GM19351 (cell line): Measurements from ENCODE around the gene NDUFS4.
"Not testable (repeated sequence)": the region's sequence is repeated elsewhere in the genome, so short reads cannot be mapped to it uniquely, and the experiment has no call there.

Experiments
- ATAC-seq: cut with Tn5 transposase; IDR thresholded peaks from one replicate; pipeline ENCODE4 v1.9.1; 2021; ENCODE audit warnings: mild to moderate bottlenecking, moderate library complexity; ENCODE audit not compliant: unreplicated experiment

NDUFS4 gene

GRCh38 chr5:53649352-53649751 is 88.9 kb downstream of the NDUFS4 start:
- no peak for ATAC-seq

GRCh38 chr5:53660573-53660972 is 100.1 kb downstream of the NDUFS4 start:
- ATAC-seq: not testable (repeated sequence)

- ATAC-seq: not testable (repeated sequence)
These were observed 104.9 kb downstream of the NDUFS4 start for GRCh38 chr5:53665313-53665712.

- no peak for ATAC-seq
These were observed 107.2 kb downstream of the NDUFS4 start for GRCh38 chr5:53667621-53668020.

- ATAC-seq: no peak
These were observed 111.0 kb downstream of the NDUFS4 start for GRCh38 chr5:53671447-53671846.

GRCh38 chr5:53674121-53674520 is 113.7 kb downstream of the NDUFS4 start:
- no peak for ATAC-seq

GRCh38 chr5:53677632-53678031 is 117.2 kb downstream of the NDUFS4 start:
- ATAC-seq: no peak

GRCh38 chr5:53678981-53679660 is 118.7 kb downstream of the NDUFS4 start:
- ATAC-seq: no peak

- no peak for ATAC-seq
These were observed 120.6 kb downstream of the NDUFS4 start for GRCh38 chr5:53681079-53681478.

GRCh38 chr5:53691014-53691413 is 130.6 kb downstream of the NDUFS4 start:
- ATAC-seq: no peak

- ATAC-seq: no peak
These were observed 134.1 kb downstream of the NDUFS4 start for GRCh38 chr5:53694520-53695022.

GRCh38 chr5:53710405-53710804 is 150.0 kb downstream of the NDUFS4 start:
- ATAC-seq: not testable (repeated sequence)

- no peak for ATAC-seq
These were observed 151.9 kb downstream of the NDUFS4 start for GRCh38 chr5:53712327-53712726.

GRCh38 chr5:53713978-53714666 is 153.7 kb downstream of the NDUFS4 start:
- no peak for ATAC-seq

- no peak for ATAC-seq
These were observed 154.2 kb downstream of the NDUFS4 start for GRCh38 chr5:53714667-53715010.

- ATAC-seq: no peak
These were observed 165.7 kb downstream of the NDUFS4 start for GRCh38 chr5:53726121-53726520.

GRCh38 chr5:53730943-53731342 is 170.5 kb downstream of the NDUFS4 start:
- no peak for ATAC-seq
